SJSA1 (cell line): ENCODE results near the gene PPP1R16B. TPM values are rescaled to one million over a fixed set of nuclear protein-coding genes. Genes with fewer than 3 reads are reported as not detected.

Experiments
- DNase-seq, 2 experiments: peaks; one replicate each; pipeline ENCODE4 v3.0.0-alpha.2; 2015 to 2020; ENCODE audit warnings: low spot score in 2 of 2, low read depth in 1 of 2
- H3K27ac ChIP-seq: fragments of 250-450 bp; sonication (Bioruptor Pico); 2 replicates; pipeline ENCODE4 v1.5.1; 2020; ENCODE audit warnings: mild to moderate bottlenecking, moderate library complexity
- H3K27me3 ChIP-seq: fragments of 250-450 bp; sonication (Bioruptor Pico); replicated peaks from 2 replicates; pipeline ENCODE4 v1.5.1; 2020; ENCODE audit warnings: mild to moderate bottlenecking, moderate library complexity
- H3K36me3 ChIP-seq: fragments of 250-450 bp; sonication (Bioruptor Pico); 2 replicates; pipeline ENCODE4 v1.5.1; 2020; ENCODE audit warnings: mild to moderate bottlenecking
- H3K4me1 ChIP-seq: fragments of 250-450 bp; sonication (Bioruptor Pico); replicated peaks from 2 replicates; pipeline ENCODE4 v1.6.1; 2021; ENCODE audit warnings: mild to moderate bottlenecking
- H3K4me3 ChIP-seq: fragments of 250-450 bp; sonication (Bioruptor Pico); 2 replicates; pipeline ENCODE4 v1.5.1; 2020; ENCODE audit warnings: mild to moderate bottlenecking
- H3K9me3 ChIP-seq: fragments of 250-450 bp; sonication (Bioruptor Pico); replicated peaks from 2 replicates; pipeline ENCODE4 v1.5.1; 2020; ENCODE audit warnings: mild to moderate bottlenecking
- total RNA-seq: library from RNA; depleted of rRNA; stranded (reverse); fragments of >200 nt; shearing (Covaris generic); gene quantifications from 2 replicates; pipeline ENCODE4 v1.2.3, GENCODE V29; 2014

PPP1R16B gene
- total RNA-seq, 1 experiment from 2014 or later = 0.03 TPM

- no peak for DNase-seq
- Histone ChIP-seq H3K9me3 (0 out of 2 replicates have a peak, but pooled peaks cover 4% of the 10 kb centered on the region), H3K27me3 (no peaks in the 10 kb centered on the region), H3K27ac (no peak overlapping the region), H3K4me1 (peaks cover 23% of the 10 kb centered on the region), H3K36me3 (peaks cover 54% of the 10 kb centered on the region), H3K4me3 (peak overlapping the region; percentile 88)
Observed at GRCh38 chr20:38927902-38928578, 122.5 kb downstream of the PPP1R16B start.

DNA sequence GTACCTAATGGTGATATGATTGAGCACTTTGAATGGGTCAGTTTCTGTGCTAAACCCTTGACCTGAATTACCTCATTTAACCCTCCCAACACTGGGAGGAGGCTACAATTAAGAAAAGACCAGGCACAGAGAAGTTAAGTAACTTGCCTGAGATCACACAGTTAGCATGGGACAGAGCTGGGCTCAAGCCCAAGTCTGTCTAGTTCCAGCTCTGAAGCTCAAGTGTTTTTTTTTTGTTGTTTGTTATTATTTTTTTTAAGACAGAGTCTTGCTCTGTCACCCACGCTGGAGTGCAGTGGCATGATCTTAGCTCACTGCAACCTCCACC, 124.7 kb downstream of the PPP1R16B start:
- no peak overlapping the region for H3K27ac ChIP-seq
- H3K9me3 ChIP-seq = 0 out of 2 replicates have a peak, but pooled peaks cover 4% of the 10 kb centered on the region
- DNase-seq = no peak
- no peak overlapping the region for H3K4me3 ChIP-seq
- H3K36me3 ChIP-seq = peaks cover 61% of the 10 kb centered on the region
- H3K27me3 ChIP-seq = no peaks in the 10 kb centered on the region
- peaks cover 28% of the 10 kb centered on the region for H3K4me1 ChIP-seq

DNA sequence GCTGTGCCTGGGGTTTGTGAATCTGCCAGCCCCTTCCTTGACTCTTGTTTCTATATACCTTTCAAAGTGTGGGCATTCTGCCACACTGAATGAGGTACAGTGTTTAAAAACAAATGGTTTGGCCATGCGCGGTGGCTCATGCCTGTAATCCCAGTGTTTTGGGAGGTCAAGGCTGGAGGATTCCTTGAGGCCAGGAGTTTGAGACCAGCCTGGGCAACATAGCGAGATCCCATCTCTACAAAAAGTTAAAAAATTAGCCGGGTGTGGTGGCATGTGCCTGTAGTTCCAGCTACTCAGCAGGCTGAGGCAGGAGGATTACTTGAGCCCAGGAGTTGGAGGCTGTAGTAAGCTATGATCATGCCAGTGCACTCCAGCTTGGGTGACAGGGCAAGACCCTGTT, 126.5 kb downstream of the PPP1R16B start:
- Histone ChIP-seq H3K27me3 (no peaks in the 10 kb centered on the region), H3K9me3 (no peaks in the 10 kb centered on the region), H3K4me1 (peaks cover 28% of the 10 kb centered on the region), H3K4me3 (no peak overlapping the region), H3K36me3 (peaks cover 67% of the 10 kb centered on the region), H3K27ac (no peak overlapping the region)
- DNase-seq = no peak

DNA sequence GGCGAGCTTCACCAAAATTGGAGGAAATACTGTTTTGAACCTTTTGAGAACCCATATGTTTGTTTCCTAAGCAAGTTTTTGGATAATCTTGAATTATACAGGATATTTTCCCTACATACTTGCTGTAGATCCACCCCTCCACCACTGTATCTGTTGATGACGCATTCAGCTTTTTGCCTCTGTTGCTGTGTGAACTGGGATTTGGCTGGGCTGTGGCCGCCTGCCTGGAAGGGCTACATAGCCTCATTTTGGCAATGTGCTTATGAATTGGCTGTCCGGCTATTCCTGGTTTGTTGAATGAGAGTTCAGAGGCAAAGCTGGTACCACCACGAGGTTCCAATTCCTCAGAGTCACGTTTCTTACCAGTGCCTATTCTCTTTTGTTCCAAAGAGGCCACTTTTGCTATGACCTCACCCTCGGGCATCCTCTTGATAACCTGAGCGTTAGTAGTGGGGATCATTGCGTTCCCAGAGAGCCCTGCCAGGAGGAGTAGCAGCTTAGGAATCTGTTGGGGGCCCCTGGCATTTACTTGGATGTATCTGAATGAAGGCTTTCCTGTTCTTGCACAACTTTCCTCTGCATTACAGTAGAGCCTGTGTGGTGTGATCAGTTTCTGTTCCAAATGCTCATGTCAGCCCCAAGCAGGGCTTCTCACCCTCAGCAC, 127.1 kb downstream of the PPP1R16B start:
- Histone ChIP-seq H3K9me3 (no peaks in the 10 kb centered on the region), H3K27ac (no peak overlapping the region), H3K4me1 (peaks cover 27% of the 10 kb centered on the region), H3K36me3 (peaks cover 70% of the 10 kb centered on the region), H3K27me3 (no peaks in the 10 kb centered on the region), H3K4me3 (no peak overlapping the region)
- DNase-seq = no peak

- Histone ChIP-seq H3K4me1 (peaks cover 10% of the 10 kb centered on the region), H3K36me3 (peaks cover 73% of the 10 kb centered on the region), H3K27ac (no peak overlapping the region), H3K27me3 (no peaks in the 10 kb centered on the region), H3K4me3 (no peak overlapping the region), H3K9me3 (no peaks in the 10 kb centered on the region)
- DNase-seq = no peak
Observed at GRCh38 chr20:38934530-38934929, 129.0 kb downstream of the PPP1R16B start.

GRCh38 chr20:38935285-38935684, 129.8 kb downstream of the PPP1R16B start:
- peaks cover 74% of the 10 kb centered on the region for H3K36me3 ChIP-seq
- no peaks in the 10 kb centered on the region for H3K9me3 ChIP-seq
- H3K27me3 ChIP-seq = no peaks in the 10 kb centered on the region
- 0 out of 2 replicates have a peak overlapping the region, but pooled peaks have one; percentile 43 for H3K27ac ChIP-seq
- DNase-seq = peak; percentile 52 to 59
- H3K4me3 ChIP-seq = no peak overlapping the region
- peaks cover 10% of the 10 kb centered on the region for H3K4me1 ChIP-seq

GRCh38 chr20:38935967-38936407, 130.5 kb downstream of the PPP1R16B start:
- Histone ChIP-seq H3K9me3 (no peaks in the 10 kb centered on the region), H3K27me3 (no peaks in the 10 kb centered on the region), H3K27ac (no peak overlapping the region), H3K4me1 (peaks cover 10% of the 10 kb centered on the region), H3K4me3 (no peak overlapping the region), H3K36me3 (peaks cover 76% of the 10 kb centered on the region)
- no peak for DNase-seq

DNA sequence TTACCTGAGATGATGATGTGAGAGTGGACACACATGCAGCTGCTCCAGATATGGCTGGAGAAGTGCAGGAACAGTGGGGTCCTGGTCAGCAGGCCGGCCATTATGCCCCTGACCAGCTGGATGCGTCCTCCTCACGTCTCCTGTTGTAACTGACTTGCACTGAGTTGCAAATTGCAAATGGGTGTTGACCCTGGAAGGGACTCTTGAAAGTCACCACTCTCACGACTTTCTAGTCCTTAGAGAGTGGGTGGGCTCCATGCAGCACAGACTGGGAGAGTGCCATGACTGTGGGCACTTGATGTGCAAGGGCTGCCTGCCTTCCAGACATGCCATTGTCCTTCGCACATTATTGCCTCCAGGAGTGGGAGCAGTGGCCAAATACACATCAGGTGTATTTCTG, 131.5 kb downstream of the PPP1R16B start:
- Histone ChIP-seq H3K4me3 (no peak overlapping the region), H3K9me3 (no peaks in the 10 kb centered on the region), H3K27me3 (no peaks in the 10 kb centered on the region), H3K4me1 (peaks cover 6% of the 10 kb centered on the region), H3K36me3 (peaks cover 78% of the 10 kb centered on the region), H3K27ac (no peak overlapping the region)
- no peak for DNase-seq

DNA sequence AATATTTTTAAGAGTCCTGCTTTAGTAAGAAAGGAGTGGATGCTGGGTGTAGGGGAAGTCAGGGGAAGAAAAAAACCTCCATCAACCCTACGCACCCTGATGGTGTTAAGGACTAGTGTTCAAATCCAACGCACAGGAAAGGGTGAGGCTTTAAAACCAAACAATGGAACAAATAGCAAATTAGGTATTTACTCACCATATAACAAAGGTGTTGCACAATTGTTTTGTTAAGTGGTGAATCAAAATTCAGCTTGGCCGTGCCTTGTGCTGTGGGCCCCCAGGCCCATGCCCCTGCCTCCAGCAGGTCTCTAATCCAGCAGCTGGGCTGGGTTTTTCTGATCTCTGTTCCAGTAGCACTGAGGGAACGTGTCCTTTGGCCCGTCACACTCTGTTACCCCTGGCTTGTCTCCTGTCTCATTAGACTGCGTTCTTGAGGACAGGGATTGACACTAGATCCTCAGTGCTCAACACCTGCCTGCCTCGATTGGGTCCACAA, 132.5 kb downstream of the PPP1R16B start:
- H3K27ac ChIP-seq = no peak overlapping the region
- H3K27me3 ChIP-seq = no peaks in the 10 kb centered on the region
- no peak overlapping the region for H3K4me3 ChIP-seq
- H3K9me3 ChIP-seq = no peaks in the 10 kb centered on the region
- DNase-seq = no peak
- H3K4me1 ChIP-seq = peaks cover 5% of the 10 kb centered on the region
- peaks cover 80% of the 10 kb centered on the region for H3K36me3 ChIP-seq

GRCh38 chr20:38939686-38940085, 134.2 kb downstream of the PPP1R16B start:
- peaks cover 90% of the 10 kb centered on the region for H3K36me3 ChIP-seq
- no peak overlapping the region for H3K27ac ChIP-seq
- no peak for DNase-seq
- peaks cover 5% of the 10 kb centered on the region for H3K4me1 ChIP-seq
- no peak overlapping the region for H3K4me3 ChIP-seq
- no peaks in the 10 kb centered on the region for H3K9me3 ChIP-seq
- H3K27me3 ChIP-seq = no peaks in the 10 kb centered on the region

DNA sequence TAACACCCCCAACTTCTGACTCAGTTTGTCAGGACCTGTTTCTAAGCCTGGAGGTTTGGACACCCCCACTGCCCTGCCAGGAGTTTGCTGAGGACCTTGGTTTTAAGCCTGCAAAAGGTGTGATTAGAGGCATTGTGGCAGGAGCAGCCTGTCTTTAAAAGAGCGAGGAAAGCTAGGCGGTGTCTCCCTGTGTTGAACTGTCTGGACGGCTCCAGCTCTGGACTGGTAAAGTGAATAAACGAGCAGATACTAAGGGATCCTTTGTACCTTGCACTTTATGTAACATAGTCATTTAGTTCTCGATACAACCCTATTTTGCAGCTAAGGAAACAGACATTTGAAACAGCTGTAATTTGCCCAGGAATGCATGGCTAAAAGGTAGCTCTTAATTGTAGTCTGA, 135.1 kb downstream of the PPP1R16B start:
- no peak for DNase-seq
- Histone ChIP-seq H3K4me3 (no peak overlapping the region), H3K4me1 (no peaks in the 10 kb centered on the region; the same call in 1 of the 2 replicates), H3K9me3 (no peaks in the 10 kb centered on the region), H3K27me3 (no peaks in the 10 kb centered on the region), H3K36me3 (peaks cover 95% of the 10 kb centered on the region), H3K27ac (no peak overlapping the region)

DNA sequence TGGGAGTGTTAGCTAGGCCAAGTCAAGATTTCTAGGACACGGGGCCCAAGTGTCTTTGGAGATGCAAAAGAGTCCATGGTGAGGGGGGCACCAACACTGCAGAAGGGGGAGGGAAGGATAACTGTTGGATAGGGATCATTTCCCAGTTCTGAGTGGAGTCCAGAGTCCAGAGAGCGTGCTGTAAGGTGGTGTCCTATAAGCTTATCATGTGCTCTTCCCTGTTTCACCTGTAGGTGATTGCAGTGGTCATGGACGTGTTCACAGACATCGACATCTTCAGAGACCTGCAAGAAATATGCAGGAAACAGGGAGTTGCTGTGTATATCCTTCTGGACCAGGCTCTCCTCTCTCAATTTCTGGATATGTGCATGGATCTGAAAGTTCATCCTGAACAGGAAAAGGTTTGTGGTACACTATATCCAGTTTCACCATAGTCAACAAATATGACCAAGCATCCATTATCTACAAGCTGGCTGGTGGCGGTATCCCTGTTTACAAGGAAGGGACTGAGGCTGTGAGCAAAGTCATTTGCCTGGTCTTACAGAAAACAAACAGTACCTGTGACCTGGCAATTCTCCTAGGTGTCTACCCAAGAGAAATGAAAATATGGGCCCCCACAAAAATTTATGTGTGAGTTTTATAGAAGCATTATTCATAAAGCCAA, 136.4 kb downstream of the PPP1R16B start:
- Histone ChIP-seq H3K36me3 (peaks cover 93% of the 10 kb centered on the region), H3K4me1 (no peaks in the 10 kb centered on the region), H3K27ac (no peak overlapping the region), H3K4me3 (no peak overlapping the region), H3K9me3 (no peaks in the 10 kb centered on the region), H3K27me3 (no peaks in the 10 kb centered on the region)
- DNase-seq = no peak

DNA sequence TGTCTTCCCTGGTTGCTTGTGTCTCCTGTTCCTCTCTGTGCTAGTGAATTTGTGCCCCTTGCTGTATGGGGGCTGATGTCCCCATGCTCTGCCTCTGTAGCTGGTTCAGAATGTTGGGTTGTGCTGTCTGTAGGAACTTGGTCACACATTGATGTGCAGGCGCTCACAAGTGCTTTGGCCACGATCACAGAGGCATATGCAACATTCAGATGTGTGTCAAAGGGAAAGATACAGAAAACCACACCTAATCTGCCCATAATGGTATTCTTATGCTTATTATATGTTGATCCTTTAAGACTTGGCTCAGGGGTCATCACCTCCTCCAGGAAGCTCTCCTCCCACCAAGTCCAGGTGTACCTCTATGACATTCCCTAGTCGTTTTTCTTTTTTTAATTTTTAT, 139.5 kb downstream of the PPP1R16B start:
- Histone ChIP-seq H3K27ac (no peak overlapping the region), H3K27me3 (no peaks in the 10 kb centered on the region), H3K36me3 (peaks cover 94% of the 10 kb centered on the region), H3K4me1 (no peaks in the 10 kb centered on the region), H3K4me3 (no peak overlapping the region), H3K9me3 (0 out of 2 replicates have a peak, but pooled peaks cover 3% of the 10 kb centered on the region)
- no peak for DNase-seq

- Histone ChIP-seq H3K36me3 (peaks cover 94% of the 10 kb centered on the region), H3K27me3 (no peaks in the 10 kb centered on the region), H3K9me3 (0 out of 2 replicates have a peak, but pooled peaks cover 3% of the 10 kb centered on the region), H3K27ac (no peak overlapping the region), H3K4me1 (no peaks in the 10 kb centered on the region), H3K4me3 (no peak overlapping the region)
- DNase-seq = no peak
Observed at GRCh38 chr20:38946836-38947235, 141.3 kb downstream of the PPP1R16B start.
